Endometrium (tissue), 2 donors: ENCODE results near the gene PIK3AP1.
"Not testable (repeated sequence)": the region's sequence is repeated elsewhere in the genome, so short reads cannot be mapped to it uniquely, and the experiment has no call there.

Source experiments
- FAIRE-seq: peaks from 2 replicates; lab custom pipeline; 2012; peaks lifted over from hg19 to GRCh38; lab: Jason Lieb, UNC
- donor health status: control.
- donor health status: control.

PIK3AP1 gene, protein sequence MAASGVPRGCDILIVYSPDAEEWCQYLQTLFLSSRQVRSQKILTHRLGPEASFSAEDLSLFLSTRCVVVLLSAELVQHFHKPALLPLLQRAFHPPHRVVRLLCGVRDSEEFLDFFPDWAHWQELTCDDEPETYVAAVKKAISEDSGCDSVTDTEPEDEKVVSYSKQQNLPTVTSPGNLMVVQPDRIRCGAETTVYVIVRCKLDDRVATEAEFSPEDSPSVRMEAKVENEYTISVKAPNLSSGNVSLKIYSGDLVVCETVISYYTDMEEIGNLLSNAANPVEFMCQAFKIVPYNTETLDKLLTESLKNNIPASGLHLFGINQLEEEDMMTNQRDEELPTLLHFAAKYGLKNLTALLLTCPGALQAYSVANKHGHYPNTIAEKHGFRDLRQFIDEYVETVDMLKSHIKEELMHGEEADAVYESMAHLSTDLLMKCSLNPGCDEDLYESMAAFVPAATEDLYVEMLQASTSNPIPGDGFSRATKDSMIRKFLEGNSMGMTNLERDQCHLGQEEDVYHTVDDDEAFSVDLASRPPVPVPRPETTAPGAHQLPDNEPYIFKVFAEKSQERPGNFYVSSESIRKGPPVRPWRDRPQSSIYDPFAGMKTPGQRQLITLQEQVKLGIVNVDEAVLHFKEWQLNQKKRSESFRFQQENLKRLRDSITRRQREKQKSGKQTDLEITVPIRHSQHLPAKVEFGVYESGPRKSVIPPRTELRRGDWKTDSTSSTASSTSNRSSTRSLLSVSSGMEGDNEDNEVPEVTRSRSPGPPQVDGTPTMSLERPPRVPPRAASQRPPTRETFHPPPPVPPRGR

DNA sequence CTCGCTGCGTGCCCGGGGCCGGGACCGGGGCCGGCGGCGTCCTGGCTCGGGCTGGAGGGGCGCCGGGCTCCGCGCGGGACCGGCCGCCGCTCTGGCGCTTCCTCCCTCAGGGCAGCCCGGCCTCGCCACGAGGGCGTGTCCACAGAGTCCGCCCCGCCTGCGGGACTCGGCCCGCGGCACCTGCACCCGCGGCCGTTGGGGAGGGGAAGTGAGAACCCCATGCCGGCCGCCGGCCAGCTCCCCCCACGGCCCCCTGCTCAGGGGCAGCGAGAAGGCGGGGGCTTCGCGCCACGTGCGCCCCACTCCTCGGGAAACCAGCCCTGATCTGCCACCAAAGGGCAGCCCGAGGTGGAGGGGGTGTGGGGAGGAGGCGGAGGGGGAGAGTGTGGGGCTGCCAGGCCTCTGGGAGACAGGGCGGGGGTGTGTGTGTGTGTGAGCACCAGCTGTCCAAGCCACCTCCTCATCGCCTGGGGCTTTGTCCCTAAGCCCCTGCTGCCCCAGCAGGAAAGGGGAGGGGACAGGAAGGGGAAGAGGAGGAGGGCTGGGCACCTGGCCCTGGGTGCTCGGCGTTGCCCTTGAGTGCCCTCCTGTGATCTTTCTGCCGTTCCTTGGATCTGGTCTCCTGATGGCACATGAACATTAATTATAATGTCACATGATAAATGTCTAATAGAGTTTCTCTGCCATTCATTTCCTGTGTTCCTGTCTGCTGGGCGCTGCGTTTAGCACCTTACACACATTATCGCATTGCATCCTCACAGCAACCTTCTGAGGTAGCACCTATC is at the start of gene PIK3AP1:
PIK3AP1 (minus strand) TSS at position 93 of the 785 bp plus-strand sequence. CDS start 120 bp downstream, outside the sequence.
- no peak for FAIRE-seq

DNA sequence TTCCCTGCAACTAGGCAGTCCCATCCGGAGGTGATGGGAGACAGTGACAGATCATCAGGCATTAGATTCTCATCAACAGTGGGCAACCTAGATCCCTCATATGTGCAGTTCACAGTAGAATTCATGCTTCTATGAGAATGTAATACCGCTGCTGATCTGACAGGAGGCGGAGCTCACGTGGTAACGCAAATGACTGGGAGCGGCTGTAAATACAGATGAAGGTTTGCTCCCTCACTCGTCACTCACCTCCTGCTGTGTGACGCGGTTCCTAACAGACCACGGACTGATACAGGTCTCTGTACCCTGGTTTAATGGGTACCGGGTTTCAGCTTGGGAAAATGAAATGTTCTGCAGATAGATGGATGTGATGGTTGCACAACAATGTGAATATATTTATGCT is 47.8 kb upstream of the PIK3AP1 start:
- no peak for FAIRE-seq

DNA sequence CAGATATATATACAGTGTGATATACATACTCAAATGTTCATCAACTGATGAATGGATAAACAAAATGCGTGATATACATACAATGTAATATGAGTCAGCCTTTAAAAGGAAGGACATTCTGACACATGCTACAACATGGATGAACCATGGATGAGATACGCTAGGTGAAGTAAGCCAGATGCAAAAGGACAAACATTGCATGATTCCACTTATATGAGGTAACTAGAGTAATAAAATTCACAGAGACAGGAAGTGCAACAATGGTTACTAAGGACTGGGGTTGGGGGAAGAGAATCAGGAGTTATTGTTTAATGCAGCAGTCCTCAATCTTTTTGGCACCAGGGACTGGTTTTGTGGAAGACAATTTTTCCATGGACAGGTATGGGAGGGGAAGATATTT is 47.3 kb upstream of the PIK3AP1 start:
- FAIRE-seq, result no peak

DNA sequence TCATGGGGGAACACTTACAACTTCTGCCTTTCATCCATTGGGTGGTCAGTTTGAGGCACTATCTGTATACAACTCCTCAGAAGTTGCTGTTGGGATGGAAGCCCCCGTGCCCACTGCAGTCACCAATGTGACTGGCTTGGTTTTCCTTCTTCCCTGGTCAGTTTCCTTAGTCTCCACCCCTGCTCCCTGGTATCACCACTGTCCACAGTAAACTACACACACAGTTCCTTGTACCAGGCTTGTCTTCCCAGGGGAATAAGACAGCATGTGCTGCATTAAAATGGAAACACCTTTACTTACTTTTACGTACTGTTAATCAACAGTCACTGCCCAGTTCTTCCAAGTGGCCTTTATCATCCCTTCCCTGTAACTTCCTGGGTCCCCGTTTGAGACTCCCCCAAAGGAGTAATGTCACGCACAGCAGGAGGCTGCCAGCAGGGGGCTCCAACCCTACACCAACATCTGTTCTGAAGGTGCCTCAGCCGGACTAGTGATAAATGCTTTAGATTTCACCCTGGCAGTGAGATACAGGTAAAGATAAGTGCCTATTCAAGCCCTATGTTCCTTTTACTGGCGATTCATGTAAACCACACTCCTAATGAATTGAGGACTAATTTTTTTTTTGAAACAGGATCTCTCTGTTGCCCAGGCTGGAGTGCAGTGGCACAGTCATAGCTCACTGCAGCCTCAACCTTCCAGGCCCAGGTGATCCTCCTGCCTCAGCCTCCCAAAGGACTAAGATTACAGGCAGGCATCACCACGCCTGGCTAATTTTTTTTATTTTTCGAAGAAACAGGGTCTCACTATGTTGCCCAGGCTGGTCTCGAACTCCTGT is 45.3 kb upstream of the PIK3AP1 start:
- no peak for FAIRE-seq

DNA sequence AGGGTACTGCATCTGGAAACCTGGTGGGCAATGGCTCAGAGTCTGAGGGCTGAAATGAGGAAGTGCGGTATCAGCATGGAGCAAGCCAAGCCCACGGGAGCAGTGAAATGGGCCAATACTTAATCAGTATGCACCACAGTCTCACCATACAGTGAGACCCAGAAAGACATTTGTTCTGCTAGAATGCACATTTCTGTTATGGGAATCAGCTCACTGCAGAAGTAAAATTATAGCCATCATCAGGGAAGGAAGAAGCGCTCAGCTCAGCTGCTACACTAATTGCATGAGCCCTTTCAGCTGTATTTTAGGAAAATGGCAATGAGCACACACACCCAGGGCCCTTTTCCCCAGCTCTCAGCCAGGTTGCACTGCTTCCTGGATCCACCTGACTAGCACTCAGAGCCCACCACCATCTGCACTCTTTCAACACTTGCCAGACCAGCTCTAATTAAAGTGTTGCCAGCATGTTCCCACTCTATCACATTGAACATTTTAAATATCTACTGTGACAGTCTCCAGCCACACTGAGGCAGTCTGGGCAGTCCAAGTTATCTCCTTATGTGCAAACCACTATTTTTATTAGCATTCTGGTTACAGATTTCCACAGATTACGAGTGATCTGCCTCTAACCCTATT is 44.2 kb upstream of the PIK3AP1 start:
- FAIRE-seq, result no peak

DNA sequence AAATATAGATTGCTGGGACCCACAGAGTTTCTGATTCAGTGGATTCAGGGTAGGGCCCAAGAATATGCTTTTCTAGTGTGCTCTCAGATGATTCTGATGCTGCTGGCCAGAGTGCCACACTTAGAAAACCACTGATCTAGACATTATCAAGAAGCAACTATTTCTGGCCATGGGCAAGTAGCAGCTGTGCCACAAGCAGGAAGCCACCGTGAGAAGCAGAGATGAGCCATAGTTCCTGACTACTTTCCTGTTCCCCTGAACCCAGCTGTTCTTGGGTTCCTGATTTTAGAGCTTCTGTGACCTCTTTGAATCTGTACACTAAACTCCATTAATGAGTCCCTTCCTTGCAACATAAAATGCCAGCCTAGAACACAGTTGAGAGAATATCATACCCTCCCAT is 38.1 kb upstream of the PIK3AP1 start:
- FAIRE-seq, result no peak

DNA sequence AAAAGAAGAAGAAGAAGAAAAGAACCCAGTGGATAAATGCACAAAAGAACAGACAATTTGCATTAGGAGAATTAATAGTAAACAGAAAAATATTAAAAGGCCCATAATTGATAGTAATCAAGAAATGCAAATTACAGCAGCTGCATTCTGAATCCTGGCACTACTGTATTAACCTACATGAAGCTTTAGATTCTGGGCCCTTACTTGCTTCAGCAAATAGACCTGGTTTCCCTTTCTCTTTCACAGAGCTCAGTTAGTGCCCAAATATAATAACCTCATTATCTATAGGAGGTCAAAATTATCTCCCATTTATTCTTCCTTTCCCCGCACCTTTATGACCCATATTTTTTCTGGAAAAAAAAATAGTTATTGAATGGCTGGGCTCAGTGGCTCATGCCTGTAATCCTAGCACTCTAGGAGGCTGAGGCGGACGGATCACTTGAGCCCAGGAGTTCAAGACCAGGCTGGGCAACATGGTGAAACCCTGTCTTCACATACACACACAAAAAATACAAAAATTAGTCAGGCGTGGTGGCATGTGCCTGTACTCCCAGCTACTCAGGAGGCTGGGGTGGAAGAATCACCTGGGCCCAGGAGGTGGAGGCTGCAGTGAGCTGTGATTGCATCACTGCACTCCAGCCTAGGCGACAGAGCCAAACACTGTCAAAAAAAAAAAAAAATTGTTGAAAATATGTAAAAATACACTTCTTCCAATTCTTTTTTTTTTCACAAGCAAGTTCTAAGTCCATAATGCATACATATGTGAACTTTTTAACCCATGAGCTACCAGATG is 36.0 kb upstream of the PIK3AP1 start:
- FAIRE-seq, result no peak

DNA sequence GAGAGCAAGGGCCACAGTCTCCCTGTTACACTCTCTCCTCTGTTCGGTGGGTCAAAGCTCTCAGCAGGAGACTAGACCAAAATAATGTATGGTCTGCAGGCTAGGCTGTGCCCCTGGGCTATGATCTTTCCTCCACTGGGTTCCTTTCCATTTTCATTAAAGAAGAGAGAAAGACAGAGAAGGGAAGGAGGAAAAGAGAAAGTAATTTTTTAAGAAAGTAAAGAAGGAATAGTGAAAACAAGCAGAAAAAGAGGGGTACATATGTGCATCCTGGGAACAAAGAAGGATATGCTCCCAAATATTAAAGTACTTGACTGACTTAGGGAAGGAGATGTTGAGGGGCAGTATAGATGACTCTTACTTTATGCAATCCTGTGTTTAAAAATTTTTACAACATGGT is 33.6 kb upstream of the PIK3AP1 start:
- FAIRE-seq, result no peak

DNA sequence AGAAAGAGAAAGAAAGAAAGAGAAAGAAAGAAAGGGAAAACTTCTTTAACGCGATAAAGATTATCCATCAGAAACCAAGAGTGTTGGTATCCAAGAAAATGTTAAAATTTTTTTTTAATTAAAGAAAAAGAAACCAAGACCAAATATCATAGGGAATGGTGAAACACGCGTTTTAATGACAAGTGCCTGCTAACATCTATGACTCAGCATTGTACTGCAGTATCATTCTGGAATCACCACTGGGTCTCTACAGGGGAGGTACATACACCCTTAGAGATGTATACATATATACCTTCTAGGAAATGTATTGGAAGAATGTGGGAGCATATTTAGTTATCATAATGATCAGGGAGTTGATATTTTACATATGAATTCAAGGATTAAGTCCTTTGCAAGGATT is 32.1 kb upstream of the PIK3AP1 start:
- no peak for FAIRE-seq

DNA sequence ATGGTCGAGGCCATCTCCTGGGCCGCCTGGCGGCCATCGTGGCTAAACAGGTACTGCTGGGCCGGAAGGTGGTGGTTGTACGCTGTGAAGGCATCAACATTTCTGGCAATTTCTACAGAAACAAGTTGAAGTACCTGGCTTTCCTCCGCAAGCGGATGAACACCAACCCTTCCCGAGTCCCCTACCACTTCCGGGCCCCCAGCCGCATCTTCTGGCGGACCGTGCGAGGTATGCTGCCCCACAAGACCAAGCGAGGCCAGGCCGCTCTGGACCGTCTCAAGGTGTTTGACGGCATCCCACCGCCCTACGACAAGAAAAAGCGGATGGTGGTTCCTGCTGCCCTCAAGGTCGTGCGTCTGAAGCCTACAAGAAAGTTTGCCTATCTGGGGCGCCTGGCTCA is 30.0 kb upstream of the PIK3AP1 start:
- FAIRE-seq, result not testable (repeated sequence)

DNA sequence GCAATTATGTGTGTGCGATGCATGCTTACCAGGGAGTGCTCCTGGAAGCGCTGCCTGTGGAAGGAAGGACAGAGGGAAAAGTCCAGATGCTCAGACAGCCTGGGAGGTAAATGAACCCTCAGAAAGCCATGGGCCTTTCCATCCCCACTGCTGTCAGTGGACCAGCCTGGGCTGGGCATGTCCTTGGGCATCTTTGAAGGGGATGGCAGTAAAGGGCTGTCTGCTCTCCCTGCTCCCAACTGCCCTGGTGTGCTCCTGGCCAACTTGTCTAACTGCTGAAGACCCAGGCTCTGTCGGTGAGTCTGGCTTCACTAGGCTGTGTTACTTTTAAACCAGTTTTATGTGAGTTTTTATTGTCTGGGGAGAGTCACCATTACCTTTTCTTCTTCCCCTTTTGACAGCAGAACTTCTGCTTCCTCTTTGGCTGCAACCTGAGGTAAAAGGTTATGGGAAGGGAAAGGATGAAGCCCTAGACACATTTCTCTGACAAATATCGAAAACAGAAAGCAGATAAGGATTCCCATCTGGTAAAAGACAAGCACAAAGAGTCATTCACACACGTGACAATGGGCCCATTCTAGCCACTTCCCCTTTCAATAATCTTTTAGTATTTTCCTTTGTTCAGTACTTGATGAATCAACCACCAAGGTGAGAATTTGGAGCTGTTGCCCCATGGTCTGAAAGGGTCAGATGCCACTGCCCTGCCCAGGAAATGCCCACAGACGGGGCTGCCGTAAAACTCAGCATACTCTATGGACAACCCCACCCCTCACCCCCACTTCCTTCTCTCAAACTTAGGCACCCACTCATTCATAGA is 27.6 kb upstream of the PIK3AP1 start:
- FAIRE-seq, result no peak

DNA sequence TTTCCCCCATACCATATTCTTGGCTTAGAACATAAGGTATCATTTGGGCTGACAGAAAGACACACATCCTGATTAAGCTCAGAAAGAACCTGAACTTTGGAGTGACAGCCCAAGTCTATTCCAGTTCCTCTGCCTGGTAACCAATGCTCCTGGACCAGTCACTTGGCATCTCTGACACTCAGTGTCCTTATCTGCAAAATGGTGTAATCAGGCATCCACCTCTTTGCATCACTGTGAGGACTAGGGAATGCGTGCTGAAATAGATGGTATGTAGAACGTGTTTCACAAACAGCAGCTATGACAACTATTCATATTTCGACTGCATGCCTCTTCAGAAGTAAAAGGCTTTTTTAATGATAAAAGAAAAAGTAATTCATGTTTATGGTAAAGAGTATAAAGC is 26.2 kb upstream of the PIK3AP1 start:
- no peak for FAIRE-seq

DNA sequence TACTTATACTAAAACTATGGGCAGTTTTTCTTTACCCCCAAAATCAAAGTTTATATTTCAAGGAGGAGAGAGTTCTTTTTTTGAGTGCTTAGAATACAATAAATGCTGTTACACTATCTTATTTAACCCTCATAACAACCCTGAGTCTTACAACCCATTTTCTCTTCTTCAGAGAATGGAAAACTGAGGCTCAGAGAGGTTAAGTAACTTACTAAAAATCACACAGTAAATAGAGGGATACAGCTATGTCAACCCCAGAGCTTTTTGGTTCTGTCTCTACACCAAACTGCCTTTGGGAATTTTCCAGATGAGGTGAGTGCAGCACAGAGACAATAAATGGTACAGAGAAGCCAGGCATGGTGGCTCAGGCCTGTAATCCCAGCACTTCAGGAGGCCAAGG is 25.6 kb upstream of the PIK3AP1 start:
- FAIRE-seq, result no peak

DNA sequence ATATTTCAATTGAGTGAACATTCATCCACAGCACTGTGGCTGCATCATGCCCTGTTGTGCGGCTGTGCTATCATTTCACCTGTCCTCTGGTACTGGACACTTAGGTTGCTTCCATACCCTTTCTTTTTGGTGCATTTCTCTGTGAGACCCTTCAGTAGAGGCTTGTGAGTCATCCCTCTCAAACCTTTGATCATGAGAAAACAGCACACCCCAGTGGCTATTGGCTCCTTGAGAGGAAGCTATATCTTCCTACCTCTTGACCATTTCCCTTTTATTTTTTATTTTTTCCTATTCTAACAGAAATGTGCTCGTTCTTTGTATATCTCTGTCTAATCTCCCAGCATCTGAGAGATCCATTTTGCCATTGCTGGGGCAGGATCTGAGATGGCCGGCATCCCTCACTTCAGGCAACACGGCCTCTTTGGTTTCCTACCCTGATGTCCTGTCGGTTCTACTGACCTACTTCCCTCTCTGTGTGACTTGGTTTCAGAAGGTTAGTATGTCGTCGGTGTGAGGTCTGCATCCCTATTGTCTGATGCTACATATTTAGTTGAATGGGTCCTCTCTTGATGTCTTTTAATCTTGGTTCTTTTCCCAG is 23.8 kb upstream of the PIK3AP1 start:
- no peak for FAIRE-seq

DNA sequence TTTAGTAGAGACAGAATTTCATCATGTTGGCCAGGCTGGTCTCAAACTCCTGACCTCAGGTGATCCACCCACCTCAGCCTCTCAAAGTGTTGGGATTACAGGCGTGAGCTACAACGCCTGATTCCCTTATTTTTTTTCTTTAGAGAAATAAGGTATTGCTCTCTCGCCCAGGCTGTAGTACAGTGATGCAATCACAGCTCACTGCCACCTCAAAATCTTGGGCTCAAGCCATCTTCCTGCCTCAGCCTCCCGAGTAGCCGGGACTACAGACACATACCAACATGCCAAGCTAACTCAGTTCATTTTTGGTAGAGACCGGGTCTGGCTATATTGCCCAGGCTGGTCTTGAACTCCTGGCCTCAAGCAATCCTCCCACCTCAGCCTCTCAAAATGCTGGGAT is 21.2 kb upstream of the PIK3AP1 start:
- FAIRE-seq, result not testable (repeated sequence)

DNA sequence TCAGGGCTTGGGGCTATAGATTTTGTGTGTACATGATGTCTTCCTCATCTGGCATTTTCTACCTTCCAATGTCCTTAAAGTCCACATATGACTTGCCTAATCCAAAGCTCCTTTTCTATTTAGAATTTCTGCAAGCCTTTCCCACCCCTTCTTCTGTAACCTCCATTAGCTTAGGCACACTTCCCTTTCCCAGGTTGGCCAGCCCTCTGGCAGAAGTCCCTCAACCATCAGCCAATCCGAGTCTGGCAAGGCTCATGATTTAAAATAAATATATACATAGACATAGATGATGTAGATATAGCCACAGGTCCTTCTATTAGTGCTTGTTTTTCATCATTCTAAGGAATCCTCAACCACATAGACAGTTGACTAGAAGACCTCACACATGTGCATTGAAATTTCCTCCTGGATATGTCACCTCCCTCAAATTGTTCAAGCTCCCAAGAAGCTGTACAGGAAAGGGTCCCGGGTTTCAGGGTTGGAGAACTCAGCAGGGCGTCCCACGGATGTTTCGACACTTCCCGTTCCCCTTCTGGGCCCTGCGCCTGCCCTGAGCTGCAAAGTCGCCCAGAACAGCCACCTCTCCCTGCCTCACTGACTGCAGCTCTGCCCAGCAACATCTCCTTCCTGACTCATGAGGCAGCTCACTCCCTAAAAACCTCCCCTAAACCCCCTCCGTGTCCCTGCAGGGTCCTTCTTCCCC is 20.4 kb upstream of the PIK3AP1 start:
- FAIRE-seq, result no peak

DNA sequence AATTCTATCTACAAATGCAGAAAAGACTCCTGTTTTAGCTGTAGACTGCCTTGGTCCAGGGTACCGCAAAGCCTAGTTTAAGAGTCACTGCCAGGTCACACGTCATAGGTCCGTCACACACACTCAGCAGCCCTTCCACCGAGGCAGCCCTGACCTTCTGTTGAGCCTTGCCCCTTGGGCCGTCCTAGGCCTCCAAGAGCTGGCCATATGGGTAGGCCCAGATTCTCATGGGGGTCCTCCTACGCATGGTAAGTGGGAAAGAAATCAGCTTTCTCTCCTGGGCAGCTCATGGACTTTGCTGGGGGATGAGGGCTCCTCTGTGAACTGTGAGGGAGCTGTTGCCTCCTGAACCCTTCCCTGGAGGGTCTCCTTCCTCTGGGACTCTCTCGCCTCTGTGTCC is 19.8 kb upstream of the PIK3AP1 start:
- FAIRE-seq, result no peak

DNA sequence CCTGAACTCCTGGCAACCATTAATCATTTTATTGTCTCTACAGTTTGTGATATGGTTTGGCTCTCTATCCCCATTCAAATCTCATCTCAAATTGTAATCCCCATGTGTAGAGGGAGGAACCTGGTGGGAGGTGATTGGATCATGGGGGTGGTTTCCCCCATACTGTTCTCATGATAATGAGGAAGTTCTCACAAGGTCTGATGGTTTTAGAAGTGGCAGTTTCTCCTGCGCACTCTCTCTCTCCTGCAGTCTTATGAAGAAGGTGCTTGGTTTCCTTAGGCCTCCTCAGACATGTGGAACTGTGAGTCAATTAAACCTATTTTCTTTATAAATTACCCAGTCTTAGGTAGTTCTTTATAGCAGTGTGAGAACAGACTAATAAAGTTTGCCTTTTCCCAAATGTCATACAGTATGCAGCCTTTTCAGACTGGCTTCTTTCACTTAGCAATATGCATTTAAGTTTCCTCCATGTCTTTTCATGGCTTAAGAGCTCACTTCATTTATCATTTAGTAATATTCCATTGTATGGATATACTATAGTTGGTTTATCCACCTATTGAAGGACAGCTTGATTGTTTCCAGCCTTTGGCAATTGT is 17.1 kb upstream of the PIK3AP1 start:
- not testable (repeated sequence) for FAIRE-seq
